OCI-LY1 (cell line): ENCODE results near the gene DIP2C.

Source experiments
- H2AFZ ChIP-seq: fragments of 200-600 bp; sonication (generic), shearing (Covaris generic); 2 replicates; pipeline ENCODE4 v1.6.0; 2014; ENCODE audit warnings: antibody characterized with exemption, mild to moderate bottlenecking, low read length
- H3F3A ChIP-seq: fragments of 200-600 bp; sonication (generic), shearing (Covaris generic); 2 replicates; pipeline ENCODE4 v1.6.0; 2014; ENCODE audit warnings: mild to moderate bottlenecking, antibody characterized with exemption, low read length, moderate library complexity; ENCODE audit not compliant: insufficient read depth
- H3K27ac ChIP-seq: fragments of 200-600 bp; sonication (generic); 2 replicates; pipeline ENCODE4 v1.5.1; 2014; ENCODE audit warnings: low read length, mixed run types, mild to moderate bottlenecking, low read depth; ENCODE audit not compliant: poor library complexity, severe bottlenecking
- H3K27me3 ChIP-seq: fragments of 200-600 bp; sonication (generic); 2 replicates; pipeline ENCODE4 v1.6.0; 2014; ENCODE audit warnings: antibody characterized with exemption, mild to moderate bottlenecking, low read length, moderate library complexity; ENCODE audit not compliant: insufficient read depth
- H3K36me3 ChIP-seq: fragments of 200-600 bp; sonication (generic); 2 replicates; pipeline ENCODE4 v1.6.1; 2014; ENCODE audit warnings: mild to moderate bottlenecking, antibody characterized with exemption, low read length, moderate library complexity, mixed read lengths; ENCODE audit not compliant: insufficient read depth
- H3K4me1 ChIP-seq: fragments of 200-600 bp; sonication (generic); 2 replicates; pipeline ENCODE4 v1.5.1; 2014; ENCODE audit warnings: mild to moderate bottlenecking, low read length, moderate library complexity; ENCODE audit not compliant: insufficient read depth, severe bottlenecking
- H3K4me2 ChIP-seq: fragments of 200-600 bp; sonication (generic), shearing (Covaris generic); 2 replicates; pipeline ENCODE4 v1.6.1; 2014; ENCODE audit warnings: low read length
- H3K4me3 ChIP-seq: fragments of 200-600 bp; sonication (generic); 2 replicates; pipeline ENCODE4 v1.5.1; 2014; ENCODE audit warnings: low read length, low read depth, mild to moderate bottlenecking, mixed read lengths; ENCODE audit not compliant: poor library complexity, severe bottlenecking
- H3K79me2 ChIP-seq: fragments of 200-600 bp; shearing (Covaris generic); 2 replicates; pipeline ENCODE4 v1.6.1; 2016; ENCODE audit warnings: mixed run types, low read length, mixed read lengths; ENCODE audit not compliant: insufficient read depth
- H3K9ac ChIP-seq: fragments of 200-600 bp; sonication (generic), shearing (Covaris generic); 2 replicates; pipeline ENCODE4 v1.6.1; 2014; ENCODE audit warnings: mild to moderate bottlenecking, low read length, mixed read lengths
- H3K9me2 ChIP-seq: fragments of 200-600 bp; sonication (generic), shearing (Covaris generic); 2 replicates; pipeline ENCODE4 v1.6.1; 2014; ENCODE audit warnings: low read depth, mild to moderate bottlenecking, low read length, mixed read lengths
- H3K9me3 ChIP-seq: fragments of 200-600 bp; shearing (Covaris generic); 2 replicates; pipeline ENCODE4 v1.6.1; 2014; ENCODE audit warnings: low read length, mixed read lengths
- H4K20me1 ChIP-seq: fragments of 200-600 bp; sonication (generic), shearing (Covaris generic); 2 replicates; pipeline ENCODE4 v1.6.0; 2016; ENCODE audit warnings: mild to moderate bottlenecking, low read length; ENCODE audit not compliant: insufficient read depth
- CTCF ChIP-seq: fragments of 200-600 bp; sonication (generic), shearing (Covaris generic); IDR thresholded peaks from 2 replicates; pipeline ENCODE4 v1.5.1; 2017; ENCODE audit warnings: mild to moderate bottlenecking, antibody characterized with exemption, low read length, moderate library complexity, mixed read lengths
- EZH2 ChIP-seq: fragments of 200-600 bp; sonication (generic), shearing (Covaris generic); IDR thresholded peaks from 2 replicates; pipeline ENCODE4 v1.8.0; 2017; ENCODE audit warnings: borderline replicate concordance, mixed run types, mild to moderate bottlenecking, antibody characterized with exemption, low read length, moderate library complexity, mixed read lengths

DIP2C gene

GRCh38 chr10:727162-727790 is 37.8 kb upstream of the DIP2C start:
- Histone ChIP-seq H3F3A (no peaks in the 10 kb centered on the region), H3K9ac (no peak overlapping the region), H2AFZ (no peak overlapping the region), H3K27ac (no peak overlapping the region), H3K4me1 (no peaks in the 10 kb centered on the region), H3K9me2 (no peaks in the 10 kb centered on the region), H3K4me3 (no peak overlapping the region), H3K79me2 (no peaks in the 10 kb centered on the region), H3K9me3 (no peaks in the 10 kb centered on the region), H4K20me1 (no peaks in the 10 kb centered on the region), H3K36me3 (no peaks in the 10 kb centered on the region), H3K27me3 (peaks cover 6% of the 10 kb centered on the region; the same call in 1 of the 2 replicates), H3K4me2 (no peak overlapping the region)
- TF ChIP-seq EZH2 (no peak), CTCF (no peak)

GRCh38 chr10:725786-726185 is 36.3 kb upstream of the DIP2C start:
- no peaks in the 10 kb centered on the region for H3K4me1 ChIP-seq
- H4K20me1 ChIP-seq, result no peaks in the 10 kb centered on the region
- no peak overlapping the region for H2AFZ ChIP-seq
- H3K36me3 ChIP-seq, result no peaks in the 10 kb centered on the region
- H3K9ac ChIP-seq, result no peak overlapping the region
- H3K27ac ChIP-seq, result no peak overlapping the region
- H3K27me3 ChIP-seq, result peaks cover 6% of the 10 kb centered on the region; the same call in 1 of the 2 replicates
- H3K4me3 ChIP-seq, result no peak overlapping the region
- no peaks in the 10 kb centered on the region for H3K9me2 ChIP-seq
- H3K9me3 ChIP-seq, result no peaks in the 10 kb centered on the region
- H3F3A ChIP-seq, result no peaks in the 10 kb centered on the region
- TF ChIP-seq CTCF (no peak), EZH2 (no peak)
- no peak overlapping the region for H3K4me2 ChIP-seq
- no peaks in the 10 kb centered on the region for H3K79me2 ChIP-seq

- Histone ChIP-seq H3K36me3 (no peaks in the 10 kb centered on the region), H3K9me3 (no peaks in the 10 kb centered on the region), H3K9me2 (no peaks in the 10 kb centered on the region), H3K9ac (no peak overlapping the region), H3K4me3 (no peak overlapping the region), H3K79me2 (no peaks in the 10 kb centered on the region), H2AFZ (no peak overlapping the region), H3K4me2 (no peak overlapping the region), H3K4me1 (no peaks in the 10 kb centered on the region), H3F3A (no peaks in the 10 kb centered on the region), H4K20me1 (no peaks in the 10 kb centered on the region), H3K27me3 (peaks cover 3% of the 10 kb centered on the region; the same call in 1 of the 2 replicates), H3K27ac (no peak overlapping the region)
- no peak for TF ChIP-seq EZH2
- TF ChIP-seq CTCF, result no peak
Measured at GRCh38 chr10:725302-725701, 35.8 kb upstream of the DIP2C start.
